Activated CD8-positive, alpha-beta T cell treated with anti-CD3 and anti-CD28 coated beads for 36 hours (primary cell): Measurements from ENCODE around the gene BMF. TPM values are rescaled to one million over a fixed set of nuclear protein-coding genes. Genes with fewer than 3 reads are reported as not detected.
A peak's percentile ranks its signal among the peaks of the same experiment; 100 is the strongest.

Source experiments
- ATAC-seq: fragments of 200-7000 bp; cut with Tn5 transposase; one replicate; pipeline ENCODE4 v1.10.0; 2021; ENCODE audit warnings: mild to moderate bottlenecking, moderate library complexity
- CTCF ChIA-PET: fragments of 350-600 bp; sonication (Branson Sonifier 250); formaldehyde crosslinking; loops from one replicate; lab custom pipeline; 2021; ENCODE audit warnings: antibody characterized with exemption; lab: Charles Lee
- POLR2A ChIA-PET: fragments of 350-600 bp; sonication (Branson Sonifier 250); formaldehyde crosslinking; loops from one replicate; lab custom pipeline; 2021; ENCODE audit warnings: antibody characterized with exemption; lab: Charles Lee
- DNase-seq: peaks from one replicate; pipeline ENCODE4 v3.0.0-alpha.2; 2020
- H3K27ac Mint-ChIP-seq: one replicate; pipeline ENCODE4 v1.8.0; 2021; ENCODE audit warnings: mild to moderate bottlenecking, mixed read lengths
- H3K27me3 Mint-ChIP-seq: one replicate; pipeline ENCODE4 v1.8.0; 2021; ENCODE audit warnings: mixed read lengths
- H3K36me3 Mint-ChIP-seq: one replicate; pipeline ENCODE4 v1.8.0; 2021; ENCODE audit warnings: low read depth, mixed read lengths
- H3K4me1 Mint-ChIP-seq: one replicate; pipeline ENCODE4 v1.8.0; 2021; ENCODE audit warnings: low read depth, mixed read lengths
- H3K4me3 Mint-ChIP-seq: one replicate; pipeline ENCODE4 v1.8.0; 2021; ENCODE audit warnings: mild to moderate bottlenecking, moderate library complexity, mixed read lengths
- H3K9me3 Mint-ChIP-seq: one replicate; pipeline ENCODE4 v1.8.0; 2021; ENCODE audit warnings: mixed read lengths
- intact Hi-C: fragments of 100-400 bp; cut with micrococcal nuclease; formaldehyde crosslinking; loops from one replicate; pipeline ENCODE4 v1.10.0; 2022
- total RNA-seq, 2 experiments: library from RNA; stranded (reverse); gene quantifications; one replicate each; pipeline ENCODE4 v1.2.3, GENCODE V29; 2021
- TF ChIP-seq, protein P1 (sequence below): fragments of 200-600 bp; IDR thresholded peaks from one replicate; pipeline ENCODE4 v1.8.0; 2022; ENCODE audit warnings: antibody characterized with exemption, mild to moderate bottlenecking

The BMF gene
- total RNA-seq, 2 experiments from 2014 or later = 4.2 to 4.3 TPM

DNA sequence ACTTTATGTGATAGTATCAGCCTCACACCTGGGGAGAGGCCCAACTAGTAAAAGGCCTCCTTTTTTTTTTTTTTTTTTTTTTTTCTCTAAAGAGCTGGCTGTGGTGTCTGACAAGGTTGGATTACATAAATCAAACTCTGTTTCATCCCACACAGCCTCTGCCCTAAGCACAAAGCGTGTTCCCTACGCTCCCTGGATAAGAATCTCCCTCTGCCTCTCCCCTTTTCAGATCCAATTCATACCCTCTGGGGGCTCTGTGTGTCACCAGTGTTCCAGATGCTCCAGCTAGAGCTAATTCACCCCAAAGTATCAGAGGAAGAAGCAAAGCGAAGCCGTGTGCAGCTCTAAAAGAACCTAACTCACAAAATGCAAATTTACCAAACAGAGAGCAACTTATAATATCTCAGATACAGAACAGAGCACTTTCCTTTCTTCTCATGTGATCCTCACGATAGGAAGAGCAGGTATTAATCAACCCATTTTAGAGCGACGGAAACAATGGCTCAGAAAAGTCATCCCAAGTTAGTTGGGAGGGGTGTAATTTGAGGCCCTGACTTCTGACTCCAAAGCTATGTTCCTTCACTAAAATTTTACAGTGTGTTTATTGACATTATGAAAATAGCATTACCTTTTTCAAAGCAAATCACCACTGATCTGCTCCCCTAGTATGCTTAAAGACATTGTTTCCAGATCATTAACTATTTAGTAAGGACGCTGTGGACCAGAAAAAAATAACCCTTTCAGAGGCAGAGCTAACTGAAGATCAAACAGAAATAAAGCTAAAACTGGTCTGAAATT is 12.4 kb downstream of the BMF start:
- Mint-ChIP-seq H3K27ac (peak overlapping the region; percentile 59), H3K4me1 (peaks cover 64% of the 10 kb centered on the region), H3K4me3 (no peak overlapping the region), H3K27me3 (no peaks in the 10 kb centered on the region), H3K9me3 (no peaks in the 10 kb centered on the region), H3K36me3 (no peaks in the 10 kb centered on the region)
- intact Hi-C loops = no loop called here
- ChIA-PET POLR2A (interaction anchor here (0.6 to 3.8 kb wide), 13 partner anchors 8 to 50 kb away, joined by 3 to 21 read pairs (median 4); partner anchors contain the start of gene BMF), CTCF (interaction anchor here (0.9 to 14.9 kb wide), 9 partner anchors 10 to 178 kb away, joined by 3 to 198 read pairs (median 3); partner anchors contain the start of genes BMF and BUB1B)
- no peak for ATAC-seq
- no peak for DNase-seq
- TF ChIP-seq, protein P1, sequence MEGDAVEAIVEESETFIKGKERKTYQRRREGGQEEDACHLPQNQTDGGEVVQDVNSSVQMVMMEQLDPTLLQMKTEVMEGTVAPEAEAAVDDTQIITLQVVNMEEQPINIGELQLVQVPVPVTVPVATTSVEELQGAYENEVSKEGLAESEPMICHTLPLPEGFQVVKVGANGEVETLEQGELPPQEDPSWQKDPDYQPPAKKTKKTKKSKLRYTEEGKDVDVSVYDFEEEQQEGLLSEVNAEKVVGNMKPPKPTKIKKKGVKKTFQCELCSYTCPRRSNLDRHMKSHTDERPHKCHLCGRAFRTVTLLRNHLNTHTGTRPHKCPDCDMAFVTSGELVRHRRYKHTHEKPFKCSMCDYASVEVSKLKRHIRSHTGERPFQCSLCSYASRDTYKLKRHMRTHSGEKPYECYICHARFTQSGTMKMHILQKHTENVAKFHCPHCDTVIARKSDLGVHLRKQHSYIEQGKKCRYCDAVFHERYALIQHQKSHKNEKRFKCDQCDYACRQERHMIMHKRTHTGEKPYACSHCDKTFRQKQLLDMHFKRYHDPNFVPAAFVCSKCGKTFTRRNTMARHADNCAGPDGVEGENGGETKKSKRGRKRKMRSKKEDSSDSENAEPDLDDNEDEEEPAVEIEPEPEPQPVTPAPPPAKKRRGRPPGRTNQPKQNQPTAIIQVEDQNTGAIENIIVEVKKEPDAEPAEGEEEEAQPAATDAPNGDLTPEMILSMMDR = no peak

DNA sequence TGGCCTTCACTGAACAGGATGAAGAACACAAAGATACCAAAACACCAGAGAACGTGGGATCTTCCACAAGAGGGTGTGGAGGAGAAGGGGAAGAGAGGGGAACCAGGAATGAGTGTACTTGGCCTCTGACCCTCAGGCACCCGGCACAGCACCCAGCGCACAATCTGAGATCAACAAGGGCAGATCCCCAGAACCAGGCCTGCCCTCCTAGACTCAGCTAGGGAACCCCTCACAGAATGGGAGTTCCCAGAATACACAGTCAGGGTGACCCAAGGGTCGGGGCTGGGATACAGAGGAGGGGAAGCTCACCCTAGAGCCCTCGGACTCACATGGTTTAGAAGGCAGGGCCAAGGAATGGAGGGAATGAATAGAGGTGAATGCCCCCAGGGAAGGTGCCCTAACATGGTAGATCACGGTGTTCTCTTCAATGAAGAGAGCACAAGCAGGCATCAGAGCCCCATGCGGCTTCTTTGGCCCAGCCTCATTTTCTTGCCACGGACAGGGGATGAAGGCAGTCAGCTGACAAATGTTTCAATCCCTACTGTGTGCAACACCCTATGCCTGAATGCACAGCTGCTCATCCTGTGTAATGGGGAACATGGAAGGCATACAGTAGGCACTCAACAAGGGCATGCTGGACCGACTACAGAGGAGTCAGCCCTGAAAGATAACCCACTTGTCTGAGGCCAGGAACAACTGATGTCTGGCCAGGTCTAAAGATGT is 13.1 kb downstream of the BMF start:
- ATAC-seq (no peak), DNase-seq (no peak)
- no peaks in the 10 kb centered on the region for H3K27me3 Mint-ChIP-seq
- intact Hi-C loops = no loop called here
- ChIA-PET POLR2A (interaction anchor here (0.9 to 2.1 kb wide), 8 partner anchors 9 to 40 kb away, joined by 3 to 6 read pairs (median 4); partner anchors contain the start of gene BMF), CTCF (interaction anchor here (0.9 to 14.9 kb wide), 3 partner anchors 11 to 179 kb away, joined by 3 to 176 read pairs (median 10); partner anchors contain the start of gene BMF)
- TF ChIP-seq, protein P1 = no peak
- H3K9me3 Mint-ChIP-seq = no peaks in the 10 kb centered on the region
- H3K36me3 Mint-ChIP-seq = no peaks in the 10 kb centered on the region
- H3K4me3 Mint-ChIP-seq = no peak overlapping the region
- peak overlapping the region; percentile 23 for H3K27ac Mint-ChIP-seq
- H3K4me1 Mint-ChIP-seq = peaks cover 57% of the 10 kb centered on the region

DNA sequence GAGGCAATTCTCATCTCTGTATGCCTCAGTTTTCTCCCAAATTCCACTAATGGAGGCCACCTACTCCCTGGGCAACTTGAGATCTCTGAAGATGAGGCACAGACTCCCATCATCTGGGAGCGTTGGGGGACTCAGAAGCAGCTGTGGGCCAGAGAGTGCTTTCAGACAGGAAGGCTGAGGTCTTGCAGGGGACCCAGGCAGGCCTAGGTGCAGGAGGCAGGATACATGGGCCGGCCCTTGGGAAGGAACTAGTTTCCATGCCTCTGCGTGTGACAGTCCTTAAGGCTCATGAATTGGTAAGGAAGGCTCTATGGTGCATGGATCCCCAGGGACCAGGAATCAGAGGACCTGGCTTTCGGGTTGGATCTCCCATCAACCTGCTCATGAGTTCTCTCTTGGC is 14.5 kb downstream of the BMF start:
- intact Hi-C loops = no loop called here
- ChIA-PET CTCF (interaction anchor here (14.9 kb wide), 1 partner anchor 12 kb away, joined by 176 read pairs; the partner anchor contains the start of gene BMF), POLR2A (interaction anchor here (1.4 kb wide), 2 partner anchors 11 to 20 kb away, joined by 3 to 4 read pairs; no protein-coding TSS in a partner anchor)
- Mint-ChIP-seq H3K9me3 (no peaks in the 10 kb centered on the region), H3K4me1 (peaks cover 45% of the 10 kb centered on the region), H3K27me3 (no peaks in the 10 kb centered on the region), H3K4me3 (no peak overlapping the region), H3K27ac (no peak overlapping the region), H3K36me3 (no peaks in the 10 kb centered on the region)
- DNase-seq (no peak), ATAC-seq (no peak)
- TF ChIP-seq, protein P1 = no peak

DNA sequence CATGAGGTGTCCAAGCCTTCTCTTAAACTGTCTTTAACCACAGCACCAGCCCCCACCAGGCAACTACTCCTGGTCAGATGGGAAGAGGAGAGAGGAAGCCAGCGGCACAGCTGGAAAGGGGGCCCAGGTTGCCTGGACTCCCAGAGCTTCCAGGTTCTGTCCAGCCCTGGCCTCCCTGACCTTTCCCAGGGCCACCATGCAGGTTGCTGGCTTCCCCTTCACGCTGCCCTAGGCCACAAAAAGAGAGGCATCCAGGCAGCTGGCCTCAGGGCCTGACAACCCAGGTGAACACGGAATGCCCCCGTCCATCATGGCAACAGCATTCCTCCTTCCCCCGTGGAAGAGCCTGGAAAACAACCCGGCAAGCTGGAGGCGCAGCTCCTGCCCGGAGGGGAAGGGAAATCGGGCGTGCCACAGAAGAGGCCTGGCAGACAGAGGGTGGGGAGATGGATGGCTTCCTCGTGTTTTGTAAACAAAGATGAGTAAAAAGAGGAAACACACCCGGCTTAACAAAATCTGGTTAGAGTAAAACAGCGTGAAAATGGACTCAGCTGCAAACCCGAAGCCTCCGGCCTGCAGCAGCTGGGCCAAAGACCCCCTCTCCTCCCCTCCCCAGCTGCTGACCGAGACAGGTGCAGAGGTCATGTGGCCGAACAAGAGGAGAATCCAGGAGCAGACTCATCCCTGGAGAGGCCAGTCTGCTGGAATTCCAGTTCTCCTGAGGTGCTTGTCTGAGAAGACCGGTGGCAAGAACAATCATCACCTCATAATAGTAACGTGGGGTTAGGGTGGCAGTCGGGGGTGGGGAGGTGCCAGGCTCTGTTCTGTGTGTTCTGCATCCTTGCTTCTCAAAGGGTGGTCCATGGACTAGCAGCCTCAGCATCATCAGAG is 15.5 kb downstream of the BMF start:
- TF ChIP-seq, protein P1 = no peak
- DNase-seq = no peak
- Mint-ChIP-seq H3K9me3 (no peaks in the 10 kb centered on the region), H3K4me3 (no peak overlapping the region), H3K27me3 (no peaks in the 10 kb centered on the region), H3K36me3 (no peaks in the 10 kb centered on the region), H3K4me1 (peaks cover 36% of the 10 kb centered on the region), H3K27ac (no peak overlapping the region)
- ChIA-PET POLR2A (interaction anchor here (1.4 to 1.9 kb wide), 3 partner anchors 12 to 27 kb away, joined by 3 to 6 read pairs (median 4); no protein-coding TSS in a partner anchor), CTCF (interaction anchor here (1.0 to 14.9 kb wide), 3 partner anchors 13 to 217 kb away, joined by 3 to 176 read pairs (median 4); partner anchors contain the start of gene BMF)
- intact Hi-C loops = no loop called here
- ATAC-seq = no peak
